ENCODE results near the gene GPR149.

Gene GPR149

GRCh38 chr3:154345422-154346122 lies 84.4 kb downstream of the GPR149 start:
- no peak for DNase-seq

- DNase-seq = no peak
Measured at GRCh38 chr3:154338570-154338969, 91.4 kb downstream of the GPR149 start.

GRCh38 chr3:154338008-154338407 lies 92.0 kb downstream of the GPR149 start:
- no peak for DNase-seq

GRCh38 chr3:154334973-154335420 lies 95.0 kb downstream of the GPR149 start:
- DNase-seq = no peak

GRCh38 chr3:154327871-154328270 lies 102.1 kb downstream of the GPR149 start:
- DNase-seq = no peak

GRCh38 chr3:154324919-154325318 lies 105.1 kb downstream of the GPR149 start:
- peak in 2 of 14 donors; percentile 9 to 31 for DNase-seq

- peak; percentile 10 to 86 (median 74) for DNase-seq
Measured at GRCh38 chr3:154323891-154324738, 105.9 kb downstream of the GPR149 start, which contains the start of gene DHX36. DHX36 (minus strand) TSS chr3:154324487; CDS start chr3:154324416, 71 bp downstream.

GRCh38 chr3:154316974-154317767 lies 112.8 kb downstream of the GPR149 start:
- no peak for DNase-seq

- DNase-seq = no peak
Measured at GRCh38 chr3:154314152-154314551, 115.8 kb downstream of the GPR149 start.

- DNase-seq = no peak
Measured at GRCh38 chr3:154310840-154311239, 119.2 kb downstream of the GPR149 start.

GRCh38 chr3:154307363-154307762 lies 122.6 kb downstream of the GPR149 start:
- no peak for DNase-seq

- DNase-seq = no peak
Measured at GRCh38 chr3:154304936-154305335, 125.1 kb downstream of the GPR149 start.

GRCh38 chr3:154304116-154304786 lies 125.7 kb downstream of the GPR149 start:
- DNase-seq = no peak

GRCh38 chr3:154301561-154301960 lies 128.4 kb downstream of the GPR149 start:
- no peak for DNase-seq

- DNase-seq = no peak
Measured at GRCh38 chr3:154294016-154294415, 136.0 kb downstream of the GPR149 start.

- DNase-seq = no peak
Measured at GRCh38 chr3:154290187-154290586, 139.8 kb downstream of the GPR149 start.
